H1 (cell line): ENCODE measurements around the gene DYNLT1. TPM values are rescaled to one million over a fixed set of nuclear protein-coding genes. Genes with fewer than 3 reads are reported as not detected.

Experiments used
- CTCF ChIA-PET: fragments of 300-600 bp; sonication (Branson Sonifier 250); formaldehyde crosslinking; loops from one replicate; lab custom pipeline; 2021; ENCODE audit not compliant: partially characterized antibody; lab: Charles Lee
- POLR2A ChIA-PET: fragments of 300-600 bp; sonication (Branson Sonifier 250); formaldehyde crosslinking; loops from one replicate; lab custom pipeline; 2021; ENCODE audit warnings: inconsistent platforms; ENCODE audit not compliant: partially characterized antibody; lab: Charles Lee
- DNase-seq, 2 experiments: peaks; one replicate each; pipeline versions ENCODE4 v3.0.0 to v3.0.0-alpha.2; 2010 to 2022; ENCODE audit warnings: low spot score in 2 of 2, low read depth in 1 of 2, mixed read lengths in 1 of 2
- FAIRE-seq: peaks from 2 replicates; lab custom pipeline; 2011; peaks lifted over from hg19 to GRCh38; lab: Jason Lieb, UNC
- H2AFZ ChIP-seq: 2 replicates; pipeline ENCODE4 v1.8.1; 2012; ENCODE audit warnings: low read length, inconsistent platforms
- H2AK5ac ChIP-seq: 2 replicates; pipeline ENCODE4 v1.6.1; 2013; ENCODE audit warnings: low read depth, low read length
- H2BK120ac ChIP-seq: replicated peaks from 2 replicates; pipeline ENCODE3; 2013; ENCODE audit warnings: low read depth, low read length, inconsistent platforms
- H2BK12ac ChIP-seq: 2 replicates; pipeline ENCODE4 v1.6.1; 2013; ENCODE audit warnings: low read depth, low read length
- H2BK15ac ChIP-seq: 2 replicates; pipeline ENCODE4 v1.6.1; 2013; ENCODE audit warnings: low read length
- H2BK20ac ChIP-seq: 2 replicates; pipeline ENCODE4 v1.6.1; 2013; ENCODE audit warnings: low read length
- H2BK5ac ChIP-seq: 2 replicates; pipeline ENCODE4 v1.6.1; 2013; ENCODE audit warnings: low read depth, low read length
- H3K14ac ChIP-seq: 2 replicates; pipeline ENCODE4 v1.6.1; 2013; ENCODE audit warnings: inconsistent platforms; ENCODE audit not compliant: insufficient read length
- H3K18ac ChIP-seq: 2 replicates; pipeline ENCODE4 v1.6.1; 2013; ENCODE audit warnings: low read length; ENCODE audit errors: extremely low read depth
- H3K23ac ChIP-seq: 2 replicates; pipeline ENCODE4 v1.6.1; 2013; ENCODE audit warnings: inconsistent platforms; ENCODE audit not compliant: insufficient read length
- H3K23me2 ChIP-seq: 2 replicates; pipeline ENCODE4 v1.6.1; 2013; ENCODE audit warnings: low read depth, low read length
- H3K27ac ChIP-seq: 2 replicates; pipeline ENCODE4 v1.6.1; 2011; ENCODE audit warnings: low read depth, low read length, inconsistent platforms
- H3K27me3 ChIP-seq, 4 experiments: replicated peaks in 1 of 4; 1 replicate in 1 of 4; 2 replicates in 3 of 4; pipeline versions ENCODE4 v1.6.1 to v1.8.1; 2011 to 2013; ENCODE audit warnings: low read length in 3 of 4, mild to moderate bottlenecking in 3 of 4, inconsistent platforms in 2 of 4, mixed read lengths in 2 of 4, moderate library complexity in 1 of 4; ENCODE audit not compliant: control insufficient read depth in 3 of 4, insufficient read depth in 3 of 4; ENCODE audit errors: extremely low read depth in 1 of 4
- H3K36me3 ChIP-seq, 4 experiments: 2 replicates each; pipeline versions ENCODE4 v1.6.1 to v1.8.1; 2011 to 2013; ENCODE audit warnings: mild to moderate bottlenecking in 4 of 4, low read length in 3 of 4, moderate library complexity in 2 of 4, control low read depth in 1 of 4, inconsistent platforms in 1 of 4; ENCODE audit not compliant: insufficient read depth in 4 of 4, control insufficient read depth in 2 of 4
- H3K4ac ChIP-seq: replicated peaks from 2 replicates; pipeline ENCODE3; 2013; ENCODE audit warnings: low read length, low read depth, mixed read lengths, inconsistent platforms; ENCODE audit not compliant: insufficient read length
- H3K4me1 ChIP-seq, 4 experiments: replicated peaks in 1 of 4; 1 replicate in 1 of 4; 2 replicates in 3 of 4; pipeline versions ENCODE4 v1.6.1 to v1.8.1; 2011 to 2013; ENCODE audit warnings: low read length in 3 of 4, inconsistent platforms in 2 of 4, mixed read lengths in 1 of 4; ENCODE audit not compliant: insufficient read depth in 4 of 4, control insufficient read depth in 3 of 4
- H3K4me2 ChIP-seq, 2 experiments: 2 replicates each; pipeline versions ENCODE4 v1.6.1 to v1.8.1; 2011 to 2013; ENCODE audit warnings: low read depth in 2 of 2, low read length in 2 of 2, control low read depth in 1 of 2, inconsistent platforms in 1 of 2, mild to moderate bottlenecking in 1 of 2; ENCODE audit not compliant: insufficient read depth in 1 of 2
- H3K4me3 ChIP-seq, 4 experiments: fragments of 200-600, 300-600 bp in 1 of 4; sonication (generic), shearing (Covaris generic), sonication (Bioruptor Twin) in 1 of 4; 2 replicates each; pipeline versions ENCODE4 v1.5.1 to v1.8.1; 2011 to 2016; ENCODE audit warnings: low read length in 4 of 4, low read depth in 3 of 4, control low read depth in 2 of 4, inconsistent platforms in 2 of 4, mild to moderate bottlenecking in 2 of 4, mixed read lengths in 1 of 4, moderate library complexity in 1 of 4; ENCODE audit not compliant: insufficient read depth in 2 of 4; ENCODE audit errors: extremely low read depth in 1 of 4
- H3K56ac ChIP-seq: replicated peaks from 2 replicates; pipeline ENCODE3; 2013; ENCODE audit warnings: low read depth, mild to moderate bottlenecking, mixed read lengths, low read length, inconsistent platforms; ENCODE audit not compliant: insufficient read length
- H3K79me1 ChIP-seq: 2 replicates; pipeline ENCODE4 v1.6.1; 2013; ENCODE audit warnings: low read depth, low read length, control low read depth
- H3K79me2 ChIP-seq, 2 experiments: 2 replicates each; pipeline versions ENCODE4 v1.6.1 to v1.8.1; 2012 to 2013; ENCODE audit warnings: low read length in 2 of 2, mild to moderate bottlenecking in 2 of 2, inconsistent platforms in 1 of 2; ENCODE audit not compliant: insufficient read depth in 2 of 2, control insufficient read depth in 1 of 2
- H3K9ac ChIP-seq, 4 experiments: replicated peaks in 1 of 4; 1 replicate in 1 of 4; 2 replicates in 3 of 4; pipeline versions ENCODE4 v1.6.1 to v1.8.1; 2011 to 2013; ENCODE audit warnings: low read depth in 3 of 4, low read length in 3 of 4, control low read depth in 2 of 4, mild to moderate bottlenecking in 2 of 4, moderate library complexity in 2 of 4, inconsistent platforms in 1 of 4; ENCODE audit errors: extremely low read depth in 1 of 4
- H3K9me3 ChIP-seq, 2 experiments: 2 replicates each; pipeline versions ENCODE4 v1.6.1 to v1.8.1; 2012 to 2013; ENCODE audit warnings: mild to moderate bottlenecking in 2 of 2, moderate library complexity in 2 of 2, control low read depth in 1 of 2, inconsistent platforms in 1 of 2, low read depth in 1 of 2, low read length in 1 of 2, mixed read lengths in 1 of 2; ENCODE audit not compliant: insufficient read depth in 2 of 2
- H4K20me1 ChIP-seq, 2 experiments: replicated peaks in 1 of 2; 2 replicates each; pipeline versions ENCODE3 to v1.8.1; 2011 to 2013; ENCODE audit warnings: inconsistent platforms in 2 of 2, low read length in 2 of 2, mild to moderate bottlenecking in 1 of 2; ENCODE audit not compliant: insufficient read depth in 2 of 2, control insufficient read depth in 1 of 2
- H4K5ac ChIP-seq: 2 replicates; pipeline ENCODE4 v1.6.1; 2013; ENCODE audit warnings: low read length, low read depth, mixed read lengths, inconsistent platforms; ENCODE audit not compliant: insufficient read length
- H4K8ac ChIP-seq: 2 replicates; pipeline ENCODE4 v1.8.0; 2013; ENCODE audit warnings: mild to moderate bottlenecking, moderate library complexity, low read length, inconsistent platforms; ENCODE audit not compliant: insufficient read depth; ENCODE audit errors: extremely low read depth
- H4K91ac ChIP-seq: replicated peaks from 2 replicates; pipeline ENCODE3; 2013; ENCODE audit warnings: low read length, mixed read lengths, inconsistent platforms; ENCODE audit not compliant: insufficient read length
- E2F6 ChIP-seq: IDR thresholded peaks from 2 replicates; pipeline ENCODE4 v1.6.1; 2012; ENCODE audit warnings: inconsistent platforms
- JUN ChIP-seq: IDR thresholded peaks from 2 replicates; pipeline ENCODE4 v1.6.1; 2011; ENCODE audit warnings: low read depth, mild to moderate bottlenecking, improper control_type of control experiment, low read length
- KDM1A ChIP-seq: fragments of 200-600, 300-600 bp; sonication (generic); IDR thresholded peaks from 2 replicates; pipeline ENCODE4 v1.7.1; 2016; ENCODE audit warnings: mild to moderate bottlenecking, low read length, borderline replicate concordance
- RFX5 ChIP-seq: IDR thresholded peaks from 2 replicates; pipeline ENCODE4 v1.6.1; 2011; ENCODE audit warnings: low read depth, low read length, improper control_type of control experiment, borderline replicate concordance
- RNF2 ChIP-seq: fragments of 200-900, 300-1000 bp; sonication (generic); IDR thresholded peaks from 2 replicates; pipeline ENCODE4 v1.7.1; 2016; ENCODE audit warnings: borderline replicate concordance, low read depth, mild to moderate bottlenecking, antibody characterized with exemption, low read length; ENCODE audit not compliant: poor library complexity, severe bottlenecking; ENCODE audit errors: missing control alignments
- SAP30 ChIP-seq: fragments of 300-600 bp; sonication (generic); IDR thresholded peaks from 2 replicates; pipeline ENCODE4 v1.7.1; 2012; ENCODE audit warnings: low read length, moderate library complexity, mild to moderate bottlenecking, inconsistent platforms; ENCODE audit not compliant: insufficient read depth, insufficient replicate concordance
- SIRT6 ChIP-seq: IDR thresholded peaks from one replicate; pipeline ENCODE4 v1.7.1; 2012; ENCODE audit warnings: low read length, inconsistent platforms
- SIX5 ChIP-seq: IDR thresholded peaks from 2 replicates; pipeline ENCODE4 v1.6.1; 2011; ENCODE audit warnings: mild to moderate bottlenecking, low read depth, low read length
- USF2 ChIP-seq: IDR thresholded peaks from 2 replicates; pipeline ENCODE4 v1.6.1; 2011; ENCODE audit warnings: low read length, improper control_type of control experiment
- ZNF274 ChIP-seq: IDR thresholded peaks from 2 replicates; pipeline ENCODE4 v1.7.0; 2012; ENCODE audit warnings: low read length, borderline replicate concordance; ENCODE audit errors: extremely low read depth
- WGBS, 2 experiments: shearing (Covaris generic) in 1 of 2; methylation state at CpG; one replicate each; pipeline versions ENCODE4 v1.1.6 to v1.1.7; 2013 to 2015; ENCODE audit warnings: low lambda C conversion rate in 2 of 2, mixed read lengths in 2 of 2, inconsistent platforms in 1 of 2, low coverage in 1 of 2, missing lambda C conversion rate in 1 of 2; ENCODE audit not compliant: insufficient replicate concordance in 2 of 2, insufficient coverage in 1 of 2, insufficient read length in 1 of 2; ENCODE audit errors: extremely low coverage in 1 of 2, missing lambda C conversion rate in 1 of 2; 5-methylcytosine and 5-hydroxymethylcytosine counted together
- polyA plus RNA-seq, 7 experiments: library from polyadenylated mRNA; depleted of rRNA in 3 of 7; stranded (reverse) in 5 of 7; unstranded in 2 of 7; fragments of >200 nt in 5 of 7; fragments of 200-250 nt in 2 of 7; gene quantifications; 1 replicate in 5 of 7; 2 replicates in 1 of 7; 4 replicates in 1 of 7; pipeline versions ENCODE4 v1.2.1 to v1.2.3, GENCODE V29; 2011 to 2013; ENCODE audit warnings: missing spikeins in 2 of 7, mixed read lengths in 2 of 7
- total RNA-seq: library from RNA; stranded (reverse); fragmentation: NEBNext Ultra II Directional; extraction: Animal tissue kit (Norgen Biotek cat#: 25700); gene quantifications from 2 replicates; pipeline ENCODE4 v1.2.1, GENCODE V29; 2021

DYNLT1 gene
- total and polyA plus RNA-seq, 2 of the 8 experiments (the other 6 are each of a cell fraction or from before 2014, with no cell fraction given): 119 to 245 TPM

- FAIRE-seq: no peak
- TF ChIP-seq SIRT6 (no peak), USF2 (no peak), ZNF274 (no peak), JUN (no peak), RNF2 (no peak), E2F6 (no peak), KDM1A (no peak), SAP30 (no peak), SIX5 (no peak), RFX5 (no peak)
Measured at GRCh38 chr6:158609455-158610155, 34.9 kb downstream of the DYNLT1 start.

More at GRCh38 chr6:158609455-158610155, 34.9 kb downstream of the DYNLT1 start:
- peaks cover 0 to 6% of the 10 kb centered on the region in 2 experiments; a peak in 1 of 4 replicates for H3K79me2 ChIP-seq
- 0 out of 2 replicates have a peak overlapping the region, but pooled peaks have one; percentile 36 for H3K27ac ChIP-seq
- H2BK5ac ChIP-seq: no peak overlapping the region
- H3K36me3 ChIP-seq: peaks cover 17 to 45% (median 32%) of the 10 kb centered on the region in 4 experiments
- no peak overlapping the region for H4K91ac ChIP-seq
- no peak overlapping the region for H3K56ac ChIP-seq
- peaks cover 7 to 15% (median 10%) of the 10 kb centered on the region in 4 experiments; a peak in 5 of 7 replicates for H3K4me1 ChIP-seq
- H3K4me2 ChIP-seq: no peak overlapping the region
- H3K18ac ChIP-seq: no peak overlapping the region
- no peak overlapping the region for H3K23ac ChIP-seq
- no peaks in the 10 kb centered on the region for H3K23me2 ChIP-seq
- no peak overlapping the region for H3K4me3 ChIP-seq
- H3K27me3 ChIP-seq: no peaks in the 10 kb centered on the region
- DNase-seq: no peak
- H3K14ac ChIP-seq: no peak overlapping the region
- no peak overlapping the region for H2BK12ac ChIP-seq
- ChIA-PET CTCF (interaction anchor here (1.0 to 2.8 kb wide), 3 partner anchors 10 to 82 kb away, joined by 3 to 11 read pairs (median 3); no protein-coding TSS in a partner anchor), POLR2A (interaction anchor here (1.0 to 1.2 kb wide), 2 partner anchors 13 to 72 kb away, joined by 4 to 5 read pairs; no protein-coding TSS in a partner anchor)
- no peaks in the 10 kb centered on the region; the same call in 1 of the 2 replicates for H3K79me1 ChIP-seq
- H2BK20ac ChIP-seq: no peak overlapping the region
- 85% methylated on average over 13 of the region's 13 CpGs; no CpG with 5 or more reads in 1 of the 2 experiments for WGBS, 2 experiments
- no peak overlapping the region for H3K9ac ChIP-seq
- peaks cover 0 to 2% of the 10 kb centered on the region in 2 experiments for H4K20me1 ChIP-seq
- no peak overlapping the region for H2BK120ac ChIP-seq
- H3K9me3 ChIP-seq: no peaks in the 10 kb centered on the region
- H2AFZ ChIP-seq: no peak overlapping the region
- H2AK5ac ChIP-seq: no peak overlapping the region
- no peak overlapping the region for H4K8ac ChIP-seq
- no peak overlapping the region for H2BK15ac ChIP-seq
- no peak overlapping the region for H4K5ac ChIP-seq
- no peak overlapping the region for H3K4ac ChIP-seq
